Epithelial cell of proximal tubule (primary cell): ENCODE results near the gene ACADS. TPM values are rescaled to one million over a fixed set of nuclear protein-coding genes. Genes with fewer than 3 reads are reported as not detected.

ENCODE experiments used
- DNase-seq: peaks from one replicate; pipeline ENCODE4 v3.0.0-alpha.2; 2011; ENCODE audit warnings: low read depth
- H3K4me3 ChIP-seq: 2 replicates; pipeline ENCODE4 v1.5.1; 2011; ENCODE audit warnings: low read depth, mild to moderate bottlenecking, low read length
- total RNA-seq: library from RNA; depleted of rRNA; stranded (reverse); fragments of >200 nt; gene quantifications from 2 replicates; pipeline ENCODE4 v1.2.3, GENCODE V29; 2015
- TF ChIP-seq, protein P1 (sequence below): conservative IDR thresholded peaks from 2 replicates; pipeline ENCODE4 v1.5.1; 2012; ENCODE audit warnings: low read depth, mild to moderate bottlenecking, low read length

Gene ACADS
- total RNA-seq, 1 donor from 2014 or later: 25.3 TPM

GRCh38 chr12:120736404-120737331, 11.0 kb downstream of the ACADS start:
- TF ChIP-seq, protein P1, sequence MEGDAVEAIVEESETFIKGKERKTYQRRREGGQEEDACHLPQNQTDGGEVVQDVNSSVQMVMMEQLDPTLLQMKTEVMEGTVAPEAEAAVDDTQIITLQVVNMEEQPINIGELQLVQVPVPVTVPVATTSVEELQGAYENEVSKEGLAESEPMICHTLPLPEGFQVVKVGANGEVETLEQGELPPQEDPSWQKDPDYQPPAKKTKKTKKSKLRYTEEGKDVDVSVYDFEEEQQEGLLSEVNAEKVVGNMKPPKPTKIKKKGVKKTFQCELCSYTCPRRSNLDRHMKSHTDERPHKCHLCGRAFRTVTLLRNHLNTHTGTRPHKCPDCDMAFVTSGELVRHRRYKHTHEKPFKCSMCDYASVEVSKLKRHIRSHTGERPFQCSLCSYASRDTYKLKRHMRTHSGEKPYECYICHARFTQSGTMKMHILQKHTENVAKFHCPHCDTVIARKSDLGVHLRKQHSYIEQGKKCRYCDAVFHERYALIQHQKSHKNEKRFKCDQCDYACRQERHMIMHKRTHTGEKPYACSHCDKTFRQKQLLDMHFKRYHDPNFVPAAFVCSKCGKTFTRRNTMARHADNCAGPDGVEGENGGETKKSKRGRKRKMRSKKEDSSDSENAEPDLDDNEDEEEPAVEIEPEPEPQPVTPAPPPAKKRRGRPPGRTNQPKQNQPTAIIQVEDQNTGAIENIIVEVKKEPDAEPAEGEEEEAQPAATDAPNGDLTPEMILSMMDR: no peak
- no peak overlapping the region for H3K4me3 ChIP-seq
- DNase-seq: no peak

DNA sequence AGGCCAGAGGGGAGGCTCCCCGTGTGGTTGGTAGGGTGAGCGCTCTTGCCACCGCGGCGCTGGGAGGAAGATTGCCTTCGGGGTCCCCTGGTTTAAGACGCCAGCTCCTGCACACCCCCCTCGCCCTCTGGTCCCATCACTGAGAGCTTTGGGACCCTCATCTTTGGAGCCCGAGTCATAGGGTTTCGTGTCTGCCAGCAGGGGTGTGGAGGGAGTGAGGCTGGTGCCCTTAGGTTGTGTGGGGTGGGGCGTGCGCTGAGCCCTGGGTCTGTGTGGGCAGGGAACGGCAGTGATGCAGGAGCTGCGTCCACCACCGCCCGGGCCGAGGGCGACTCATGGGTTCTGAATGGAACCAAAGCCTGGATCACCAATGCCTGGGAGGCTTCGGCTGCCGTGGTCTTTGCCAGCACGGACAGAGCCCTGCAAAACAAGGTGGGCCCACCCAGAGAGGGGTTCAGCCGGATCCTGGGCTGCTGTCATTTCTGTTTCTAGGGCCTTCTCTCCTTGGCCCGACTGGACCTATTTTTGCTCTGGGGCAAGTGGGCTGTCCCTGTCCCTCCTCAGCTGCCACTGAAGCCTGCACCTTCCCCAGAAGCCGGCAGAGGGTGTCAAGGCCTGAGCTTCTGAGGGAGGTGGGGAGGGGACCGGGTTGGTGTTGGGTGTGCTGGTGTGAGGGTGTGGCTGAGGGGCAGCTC, 12.1 kb downstream of the ACADS start:
- no peak for DNase-seq

GRCh38 chr12:120738252-120739030, 12.8 kb downstream of the ACADS start:
- TF ChIP-seq, protein P1: no peak
- H3K4me3 ChIP-seq: no peak overlapping the region
- DNase-seq: no peak

More for the DNA sequence above, 12.1 kb downstream of the ACADS start:
- H3K4me3 ChIP-seq: no peak overlapping the region
- TF ChIP-seq, protein P1: no peak

DNA sequence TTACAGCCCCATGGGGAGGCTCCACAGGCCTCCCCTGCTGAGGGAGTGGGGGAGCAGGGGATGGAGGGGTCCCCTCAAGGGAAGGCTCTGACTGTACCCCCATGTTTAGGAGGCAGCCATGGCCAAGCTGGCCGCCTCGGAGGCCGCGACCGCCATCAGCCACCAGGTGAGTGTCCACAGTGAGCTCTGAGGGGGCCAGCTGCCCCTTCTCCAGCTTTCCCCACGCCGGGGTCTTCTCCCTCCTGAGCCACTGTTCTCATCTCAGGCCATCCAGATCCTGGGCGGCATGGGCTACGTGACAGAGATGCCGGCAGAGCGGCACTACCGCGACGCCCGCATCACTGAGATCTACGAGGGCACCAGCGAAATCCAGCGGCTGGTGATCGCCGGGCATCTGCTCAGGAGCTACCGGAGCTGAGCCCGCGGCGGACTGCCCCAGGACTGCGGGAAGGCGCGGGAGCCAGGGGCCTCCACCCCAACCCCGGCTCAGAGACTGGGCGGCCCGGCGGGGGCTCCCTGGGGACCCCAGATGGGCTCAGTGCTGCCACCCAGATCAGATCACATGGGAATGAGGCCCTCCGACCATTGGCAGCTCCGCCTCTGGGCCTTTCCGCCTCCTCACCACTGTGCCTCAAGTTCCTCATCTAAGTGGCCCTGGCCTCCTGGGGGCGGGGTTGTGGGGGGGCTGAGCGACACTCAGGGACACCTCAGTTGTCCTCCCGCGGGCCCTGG, 13.6 kb downstream of the ACADS start:
- TF ChIP-seq, protein P1: no peak
- DNase-seq: no peak

DNA sequence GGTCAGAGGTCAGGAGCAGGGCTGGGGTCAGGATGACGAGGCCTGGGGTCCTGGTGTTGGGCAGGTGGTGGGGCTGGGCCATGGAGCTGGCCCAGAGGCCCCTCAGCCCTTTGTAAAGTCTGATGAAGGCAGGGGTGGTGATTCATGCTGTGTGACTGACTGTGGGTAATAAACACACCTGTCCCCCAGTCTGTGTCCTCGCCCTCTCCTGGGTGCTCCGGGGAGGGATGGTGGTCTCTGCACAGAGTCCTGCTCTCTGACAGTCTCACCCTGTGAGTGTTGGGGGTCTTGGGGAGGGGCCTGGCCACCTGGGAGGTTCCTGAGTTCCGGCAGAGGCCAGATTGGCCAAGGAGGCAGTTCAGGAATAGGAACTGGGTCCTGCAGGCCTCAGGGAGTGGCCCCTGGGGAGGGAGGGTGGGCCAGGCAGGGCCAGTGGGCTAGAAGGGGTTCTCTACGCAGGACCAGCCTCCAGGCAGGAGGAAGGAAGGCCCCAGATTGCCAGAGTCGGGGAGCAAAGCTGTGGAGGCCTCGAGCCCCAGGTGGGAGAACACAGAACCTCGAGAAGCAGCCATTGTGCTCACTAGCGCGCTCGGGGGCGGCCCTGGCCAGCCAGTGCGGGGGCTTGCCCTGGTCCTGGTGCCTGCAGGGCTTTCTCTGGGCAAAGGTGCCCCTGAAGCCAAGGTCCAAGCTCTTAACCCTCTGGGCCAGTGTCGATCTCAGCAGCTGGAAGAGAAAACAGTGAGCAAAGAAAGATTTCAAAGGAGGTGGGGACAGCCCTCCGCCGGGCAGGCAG, 14.4 kb downstream of the ACADS start:
- H3K4me3 ChIP-seq: no peak overlapping the region
- no peak for DNase-seq
- TF ChIP-seq, protein P1: no peak

More for the DNA sequence above, 13.6 kb downstream of the ACADS start:
- no peak overlapping the region for H3K4me3 ChIP-seq
